Tibial nerve (tissue), 4 donors: ENCODE results near the gene LDLRAP1. TPM values are rescaled to one million over a fixed set of nuclear protein-coding genes. Genes with fewer than 3 reads are reported as not detected.

Experiments used
- DNase-seq, 2 donors: peaks; one replicate each; pipeline ENCODE4 v3.0.0-alpha.2; 2019; ENCODE audit warnings: low spot score in 2 of 2
- H3K27ac ChIP-seq, 4 donors: fragments of 200-600 bp; sonication (generic) in 3 of 4; one replicate each; pipeline ENCODE4 v1.5.1; 2017 to 2019; ENCODE audit warnings: mild to moderate bottlenecking in 1 of 4
- H3K27me3 ChIP-seq, 2 donors: fragments of 200-600 bp; sonication (generic) in 1 of 2; one replicate each; pipeline versions ENCODE4 v1.5.1 to v1.6.0; 2017 to 2019
- H3K36me3 ChIP-seq, 3 donors: fragments of 200-600 bp; sonication (generic); one replicate each; pipeline ENCODE4 v1.5.1; 2018 to 2019
- H3K4me1 ChIP-seq, 4 donors: fragments of 200-600 bp; sonication (generic) in 3 of 4; one replicate each; pipeline ENCODE4 v1.5.1; 2017 to 2019
- H3K4me3 ChIP-seq, 4 donors: fragments of 200-600 bp; sonication (generic) in 3 of 4; one replicate each; pipeline ENCODE4 v1.5.1; 2017 to 2019; ENCODE audit warnings: mild to moderate bottlenecking in 1 of 4, moderate library complexity in 1 of 4
- H3K9me3 ChIP-seq, 4 donors: fragments of 200-600 bp; sonication (generic) in 3 of 4; one replicate each; pipeline ENCODE4 v1.5.1; 2017 to 2019
- EP300 ChIP-seq, 2 donors: sonication (generic); formaldehyde crosslinking; IDR thresholded peaks; one replicate each; pipeline ENCODE4 v1.6.1; 2017; ENCODE audit warnings: antibody characterized with exemption in 2 of 2, mild to moderate bottlenecking in 1 of 2
- POLR2A ChIP-seq, 2 donors: fragments of 450-650 bp; IDR thresholded peaks; one replicate each; pipeline ENCODE4 v1.6.1; 2017; ENCODE audit warnings: antibody characterized with exemption in 2 of 2, mild to moderate bottlenecking in 2 of 2, moderate library complexity in 2 of 2
- WGBS, 2 donors: methylation state at CpG; one replicate each; pipeline ENCODE4 v1.1.5; 2018; 5-methylcytosine and 5-hydroxymethylcytosine counted together
- total RNA-seq, 4 donors: library from RNA; depleted of rRNA; stranded (reverse); fragments of >200 nt; gene quantifications; one replicate each; pipeline ENCODE4 v1.1.0, GENCODE V29; 2016
- TF ChIP-seq, protein P1 (sequence below), 5 experiments: fragments of 200-600 bp in 3 of 5; fragments of 450-650 bp in 2 of 5; sonication (generic) in 3 of 5; IDR thresholded peaks; one replicate each; pipeline ENCODE4 v1.5.1; 2016 to 2019; ENCODE audit warnings: antibody characterized with exemption in 5 of 5, mild to moderate bottlenecking in 3 of 5, moderate library complexity in 2 of 5

Gene LDLRAP1
- total RNA-seq, 4 donors from 2014 or later = 10.9 to 28.5 (median 14.7) TPM

DNA sequence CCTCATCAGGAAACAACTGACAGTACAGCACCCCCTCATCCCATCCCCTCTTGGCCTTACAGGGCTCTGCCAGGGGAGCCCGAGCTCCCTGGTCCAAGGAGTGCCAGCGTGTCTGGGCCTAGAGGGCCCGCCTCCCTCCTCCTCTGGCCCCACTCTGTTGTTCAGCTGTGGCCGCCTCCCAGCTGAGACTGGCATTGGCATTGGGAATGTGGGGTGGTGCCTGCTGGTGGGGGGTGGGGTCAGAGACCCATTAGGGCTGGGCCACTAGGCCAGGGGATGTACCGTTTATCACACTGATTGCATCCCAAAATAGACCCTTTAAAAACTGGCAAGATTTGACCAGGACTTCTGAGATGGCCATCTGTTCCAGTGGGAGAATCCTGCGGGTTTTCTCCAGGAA lies 1.4 kb downstream of the LDLRAP1 start:
- H3K27ac ChIP-seq = peak overlapping the region in 3 of 4 donors; percentile 76 to 94 (median 87)
- WGBS, 2 donors = 31 to 34% methylated on average over 6 of the region's 6 CpGs
- TF ChIP-seq, protein P1, sequence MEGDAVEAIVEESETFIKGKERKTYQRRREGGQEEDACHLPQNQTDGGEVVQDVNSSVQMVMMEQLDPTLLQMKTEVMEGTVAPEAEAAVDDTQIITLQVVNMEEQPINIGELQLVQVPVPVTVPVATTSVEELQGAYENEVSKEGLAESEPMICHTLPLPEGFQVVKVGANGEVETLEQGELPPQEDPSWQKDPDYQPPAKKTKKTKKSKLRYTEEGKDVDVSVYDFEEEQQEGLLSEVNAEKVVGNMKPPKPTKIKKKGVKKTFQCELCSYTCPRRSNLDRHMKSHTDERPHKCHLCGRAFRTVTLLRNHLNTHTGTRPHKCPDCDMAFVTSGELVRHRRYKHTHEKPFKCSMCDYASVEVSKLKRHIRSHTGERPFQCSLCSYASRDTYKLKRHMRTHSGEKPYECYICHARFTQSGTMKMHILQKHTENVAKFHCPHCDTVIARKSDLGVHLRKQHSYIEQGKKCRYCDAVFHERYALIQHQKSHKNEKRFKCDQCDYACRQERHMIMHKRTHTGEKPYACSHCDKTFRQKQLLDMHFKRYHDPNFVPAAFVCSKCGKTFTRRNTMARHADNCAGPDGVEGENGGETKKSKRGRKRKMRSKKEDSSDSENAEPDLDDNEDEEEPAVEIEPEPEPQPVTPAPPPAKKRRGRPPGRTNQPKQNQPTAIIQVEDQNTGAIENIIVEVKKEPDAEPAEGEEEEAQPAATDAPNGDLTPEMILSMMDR (IDR thresholded peaks at IDR 0.05) = no peak
- no peaks in the 10 kb centered on the region for H3K36me3 ChIP-seq
- no peaks in the 10 kb centered on the region for H3K9me3 ChIP-seq
- H3K4me1 ChIP-seq = peaks cover 0 to 47% (median 25%) of the 10 kb centered on the region in 4 donors
- no peaks in the 10 kb centered on the region for H3K27me3 ChIP-seq
- peak overlapping the region; percentile 54 to 97 (median 90) for H3K4me3 ChIP-seq
- DNase-seq = no peak

DNA sequence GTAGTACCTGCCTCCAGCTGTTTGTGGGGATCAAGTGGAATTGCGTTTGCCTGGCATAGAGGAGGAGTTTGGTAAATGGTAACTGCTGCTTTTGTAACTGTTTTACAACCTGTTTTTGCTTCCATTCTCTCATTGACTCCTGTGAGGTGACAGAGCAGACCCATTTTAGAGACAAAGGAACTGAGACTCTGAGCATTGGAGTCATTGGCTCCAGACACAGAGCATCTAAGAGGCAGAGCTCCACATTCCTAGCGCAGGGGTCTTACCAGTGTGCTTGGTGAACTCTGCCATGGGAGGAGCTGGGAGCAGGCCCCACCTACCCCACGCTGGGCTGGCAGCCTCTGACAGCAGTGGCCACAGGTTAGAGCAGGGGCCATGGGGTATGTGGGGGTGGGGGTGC lies 2.4 kb downstream of the LDLRAP1 start:
- no peaks in the 10 kb centered on the region for H3K9me3 ChIP-seq
- no peaks in the 10 kb centered on the region for H3K27me3 ChIP-seq
- no peak for DNase-seq
- no peak overlapping the region for H3K27ac ChIP-seq
- H3K36me3 ChIP-seq = no peaks in the 10 kb centered on the region
- H3K4me1 ChIP-seq = peaks cover 0 to 56% (median 33%) of the 10 kb centered on the region in 4 donors
- 81 to 84% methylated on average over 2 to 3 of the region's 3 CpGs for WGBS, 2 donors
- no peak overlapping the region for H3K4me3 ChIP-seq
- TF ChIP-seq EP300 (IDR thresholded peaks at IDR 0.05) = no peak
- TF ChIP-seq, protein P1 (IDR thresholded peaks at IDR 0.05) = no peak

DNA sequence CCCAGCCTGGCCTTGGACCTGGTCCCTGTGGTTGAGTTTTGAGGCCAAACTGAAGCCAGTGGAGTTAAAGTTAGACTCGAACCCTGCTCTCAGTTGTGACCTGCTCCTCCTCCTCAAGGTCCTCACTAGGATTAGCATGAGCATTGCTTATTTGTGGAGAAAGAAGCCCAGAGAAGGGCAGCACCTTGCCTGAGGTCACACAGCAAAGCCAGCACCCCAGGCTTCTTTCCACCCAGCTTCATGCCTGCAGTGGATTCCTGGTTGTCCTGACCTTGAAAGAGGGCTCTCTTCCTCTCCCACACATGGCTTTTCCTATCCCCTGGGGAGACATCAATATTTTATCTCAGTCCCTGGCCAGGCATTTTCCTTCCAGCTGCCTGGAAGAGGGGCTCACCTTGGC lies 2.8 kb downstream of the LDLRAP1 start:
- no peak overlapping the region for H3K4me3 ChIP-seq
- H3K27ac ChIP-seq = no peak overlapping the region
- TF ChIP-seq EP300 (IDR thresholded peaks at IDR 0.05) = no peak
- TF ChIP-seq POLR2A (IDR thresholded peaks at IDR 0.05) = no peak
- TF ChIP-seq, protein P1 (IDR thresholded peaks at IDR 0.05) = no peak
- peaks cover 0 to 60% (median 35%) of the 10 kb centered on the region in 4 donors for H3K4me1 ChIP-seq
- H3K36me3 ChIP-seq = no peaks in the 10 kb centered on the region
- DNase-seq = no peak
- H3K9me3 ChIP-seq = no peaks in the 10 kb centered on the region
- WGBS, 2 donors = 70% methylated on average over 1 of the region's 1 CpG; no CpG with 5 or more reads in 1 of the 2 donors
- H3K27me3 ChIP-seq = no peaks in the 10 kb centered on the region

DNA sequence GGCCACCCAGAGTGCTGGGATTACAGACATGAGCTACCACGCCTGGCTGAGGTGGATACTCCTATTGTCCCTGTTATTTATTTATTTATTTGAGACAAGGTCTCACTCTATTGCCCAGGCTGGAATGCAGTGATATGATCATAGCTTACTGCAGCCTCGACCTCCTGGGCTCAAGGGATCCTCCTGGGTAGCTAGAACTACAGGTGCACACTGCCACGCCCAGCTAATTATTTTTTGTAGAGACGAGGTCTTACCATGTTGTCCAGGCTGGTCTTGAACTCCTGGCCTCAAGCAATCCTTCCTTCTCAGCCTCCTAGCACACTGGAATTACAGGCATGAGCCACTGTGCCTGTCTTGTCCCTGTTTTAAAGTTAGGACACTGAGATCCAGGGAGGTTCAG lies 5.2 kb downstream of the LDLRAP1 start:
- peak overlapping the region in 2 of 4 donors; percentile 55 to 69 for H3K27ac ChIP-seq
- no peak for DNase-seq
- WGBS, 2 donors = 75% methylated on average over 4 of the region's 4 CpGs
- H3K4me3 ChIP-seq = no peak overlapping the region
- TF ChIP-seq POLR2A (IDR thresholded peaks at IDR 0.05) = no peak
- TF ChIP-seq, protein P1 (IDR thresholded peaks at IDR 0.05) = no peak
- no peaks in the 10 kb centered on the region for H3K9me3 ChIP-seq
- H3K36me3 ChIP-seq = no peaks in the 10 kb centered on the region
- H3K4me1 ChIP-seq = peaks cover 0 to 66% (median 34%) of the 10 kb centered on the region in 4 donors
- H3K27me3 ChIP-seq = no peaks in the 10 kb centered on the region

DNA sequence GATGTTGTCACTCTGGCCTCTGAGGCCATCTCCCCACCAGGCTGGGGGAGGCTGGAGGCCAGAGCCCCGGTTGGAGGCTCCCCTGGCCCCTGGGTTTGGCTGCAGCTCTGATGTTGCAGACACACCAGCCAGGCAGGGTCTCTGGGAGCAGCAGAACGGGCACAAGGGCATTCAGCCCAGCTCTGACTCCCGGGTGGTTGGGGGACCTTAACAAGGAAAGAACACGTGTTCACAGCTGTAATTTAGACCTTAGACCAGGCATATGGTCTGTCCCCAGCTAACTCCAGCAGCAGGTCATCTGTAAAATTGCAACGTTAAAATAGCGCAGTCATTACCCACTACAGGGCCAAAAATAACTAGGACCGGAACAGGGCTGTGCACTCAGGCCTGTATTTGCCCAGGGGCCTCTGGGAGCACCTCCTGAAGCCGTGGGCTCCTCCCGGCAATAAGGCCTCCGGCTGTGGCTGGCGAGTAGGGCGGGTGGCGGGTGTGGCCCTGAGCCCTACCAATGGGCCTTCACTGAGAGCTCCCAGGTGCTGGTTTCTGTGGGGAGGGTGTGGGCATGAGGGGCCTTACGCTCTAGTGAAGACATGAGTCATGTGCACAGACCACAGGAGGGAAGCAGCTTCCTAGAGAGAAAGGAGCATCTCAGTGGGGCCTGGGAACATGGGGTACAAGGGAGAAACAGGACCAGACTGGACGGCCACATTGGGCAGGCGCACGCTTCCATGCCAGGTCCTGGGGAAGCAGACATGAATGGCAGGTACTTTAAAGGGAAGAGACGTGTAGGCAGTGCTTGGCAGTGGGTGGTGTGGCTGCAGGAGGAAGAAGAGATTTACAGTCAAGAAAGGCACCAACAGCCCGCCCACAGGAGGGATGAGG lies 6.1 kb downstream of the LDLRAP1 start:
- Histone ChIP-seq H3K27ac (peak overlapping the region in 3 of 4 donors; percentile 55 to 84 (median 69)), H3K27me3 (no peaks in the 10 kb centered on the region), H3K4me1 (peaks cover 0 to 69% (median 29%) of the 10 kb centered on the region in 4 donors), H3K4me3 (no peak overlapping the region), H3K36me3 (no peaks in the 10 kb centered on the region), H3K9me3 (no peaks in the 10 kb centered on the region)
- no peak for DNase-seq
- WGBS, 2 donors = 53 to 60% methylated on average over 18 to 19 of the region's 19 CpGs
- TF ChIP-seq, protein P1 (IDR thresholded peaks at IDR 0.05) = no peak
- no peak for TF ChIP-seq EP300 (IDR thresholded peaks at IDR 0.05)
- no peak for TF ChIP-seq POLR2A (IDR thresholded peaks at IDR 0.05)
